A549 (cell line): ENCODE measurements around the gene NUFIP1. TPM values are rescaled to one million over a fixed set of nuclear protein-coding genes. Genes with fewer than 3 reads are reported as not detected.

Experiments used
- ATAC-seq, 2 experiments: fragments of 200-7000 bp in 1 of 2; fragments of >200 bp in 1 of 2; cut with Nextera tagmentation in 1 of 2; cut with Tn5 transposase in 1 of 2; 3 replicates each; pipeline versions ENCODE4 v1.8.0 to v1.9.1; 2018 to 2020; ENCODE audit warnings: mild to moderate bottlenecking in 1 of 2, moderate library complexity in 1 of 2
- CTCF ChIA-PET: fragments of 300-600 bp; sonication (Branson Sonifier 250); formaldehyde crosslinking; extraction: SDS; loops from one replicate; lab custom pipeline; 2021; ENCODE audit warnings: antibody characterized with exemption, inconsistent platforms; lab: Yijun Ruan, JAX
- POLR2A ChIA-PET: fragments of 350-600 bp; formaldehyde crosslinking; extraction: SDS; loops from one replicate; lab custom pipeline; 2021; ENCODE audit warnings: antibody characterized with exemption, inconsistent platforms; lab: Yijun Ruan, JAX
- DNase-seq, 2 experiments: peaks; one replicate each; pipeline versions ENCODE4 v3.0.0 to v3.0.0-alpha.2; 2011 to 2016; ENCODE audit warnings: low read depth in 1 of 2, low spot score in 1 of 2
- FAIRE-seq: peaks from 2 replicates; lab custom pipeline; 2011; peaks lifted over from hg19 to GRCh38; lab: Jason Lieb, UNC
- H3K27ac ChIP-seq, 2 experiments: fragments of >200 bp; sonication (Bioruptor Twin); formaldehyde crosslinking; 3 replicates each; pipeline ENCODE4 v1.5.1; 2016 to 2017
- H3K4me1 ChIP-seq: fragments of >200 bp; sonication (Bioruptor Twin); formaldehyde crosslinking; 3 replicates; pipeline ENCODE4 v1.6.1; 2016
- H3K4me2 ChIP-seq: fragments of >200 bp; sonication (Bioruptor Twin); formaldehyde crosslinking; 3 replicates; pipeline ENCODE4 v1.6.1; 2016
- H3K4me3 ChIP-seq: fragments of >200 bp; sonication (Bioruptor Twin); formaldehyde crosslinking; 3 replicates; pipeline ENCODE4 v1.5.1; 2016
- H3K9me3 ChIP-seq: fragments of >200 bp; sonication (Bioruptor Twin); formaldehyde crosslinking; 3 replicates; pipeline ENCODE4 v1.6.1; 2016
- CBX2 ChIP-seq: fragments of 200-600 bp; sonication (generic); IDR thresholded peaks from 2 replicates; pipeline ENCODE4 v1.6.1; 2016; ENCODE audit warnings: low read depth, mild to moderate bottlenecking, borderline replicate concordance
- CHD2 ChIP-seq: fragments of 150-350 bp; IDR thresholded peaks from 2 replicates; pipeline ENCODE4 v1.6.1; 2014; ENCODE audit warnings: low read length; ENCODE audit not compliant: partially characterized antibody
- CHD4 ChIP-seq: fragments of 200-600 bp; sonication (generic); IDR thresholded peaks from 2 replicates; pipeline ENCODE4 v1.6.1; 2016; ENCODE audit warnings: antibody characterized with exemption, mild to moderate bottlenecking, borderline replicate concordance
- E2F6 ChIP-seq: IDR thresholded peaks from 2 replicates; pipeline ENCODE4 v1.6.1; 2012; ENCODE audit warnings: low read depth, borderline replicate concordance
- ELK1 ChIP-seq: fragments of 150-350 bp; IDR thresholded peaks from 2 replicates; pipeline ENCODE4 v1.6.1; 2014; ENCODE audit warnings: low read depth, mild to moderate bottlenecking, low read length
- ESRRA ChIP-seq: fragments of 150-350 bp; IDR thresholded peaks from 2 replicates; pipeline ENCODE4 v1.6.1; 2014; ENCODE audit warnings: mild to moderate bottlenecking, low read length, borderline replicate concordance
- GATA3 ChIP-seq: IDR thresholded peaks from 2 replicates; pipeline ENCODE4 v1.6.1; 2012; ENCODE audit warnings: borderline replicate concordance
- HES2 ChIP-seq: fragments of >200 bp; sonication (Bioruptor Twin); formaldehyde crosslinking; IDR thresholded peaks from 2 replicates; pipeline ENCODE4 v1.6.1; 2016
- HMGXB4 ChIP-seq: fragments of 250-450 bp; sonication (Bioruptor Pico); IDR thresholded peaks from 2 replicates; pipeline ENCODE4 v1.5.0; 2021; ENCODE audit warnings: mild to moderate bottlenecking, moderate library complexity, borderline replicate concordance
- HOXA7 ChIP-seq: fragments of 250-450 bp; sonication (Bioruptor Pico); IDR thresholded peaks from 2 replicates; pipeline ENCODE4 v1.5.0; 2020; ENCODE audit warnings: mild to moderate bottlenecking, moderate library complexity
- HOXB13 ChIP-seq: fragments of 250-450 bp; sonication (Bioruptor Pico); IDR thresholded peaks from 2 replicates; pipeline ENCODE4 v1.5.0; 2020; ENCODE audit warnings: low read depth, mild to moderate bottlenecking, moderate library complexity
- HOXB5 ChIP-seq: fragments of 250-450 bp; sonication (Bioruptor Pico); IDR thresholded peaks from 2 replicates; pipeline ENCODE4 v1.5.0; 2020; ENCODE audit warnings: mild to moderate bottlenecking, moderate library complexity
- JUN ChIP-seq, 2 experiments: fragments of >200 bp; sonication (Bioruptor Twin); formaldehyde crosslinking; IDR thresholded peaks; 2 replicates in 1 of 2; 3 replicates in 1 of 2; pipeline ENCODE4 v1.6.1; 2016 to 2017
- KDM1A ChIP-seq: fragments of 200-600 bp; sonication (generic); IDR thresholded peaks from 2 replicates; pipeline ENCODE4 v1.6.1; 2016; ENCODE audit warnings: low read depth, mild to moderate bottlenecking
- KDM5A ChIP-seq: fragments of 200-600 bp; sonication (generic); IDR thresholded peaks from 2 replicates; pipeline ENCODE4 v1.6.1; 2016; ENCODE audit warnings: antibody characterized with exemption, mild to moderate bottlenecking
- MYC ChIP-seq: IDR thresholded peaks from 2 replicates; pipeline ENCODE4 v1.6.1; 2012; ENCODE audit warnings: mild to moderate bottlenecking, inconsistent platforms, low read length, improper control_type of control experiment, borderline replicate concordance
- NPAS2 ChIP-seq: fragments of 250-450 bp; sonication (Bioruptor Pico); IDR thresholded peaks from 2 replicates; pipeline ENCODE4 v1.8.0; 2022; ENCODE audit warnings: mild to moderate bottlenecking, moderate library complexity, borderline replicate concordance
- PHF8 ChIP-seq: fragments of 200-600 bp; sonication (generic); IDR thresholded peaks from 2 replicates; pipeline ENCODE4 v1.6.1; 2016; ENCODE audit warnings: low read depth, mild to moderate bottlenecking, antibody characterized with exemption, moderate library complexity, borderline replicate concordance
- RARB ChIP-seq: fragments of 250-450 bp; sonication (Bioruptor Pico); IDR thresholded peaks from 2 replicates; pipeline ENCODE4 v1.8.0; 2021; ENCODE audit warnings: mild to moderate bottlenecking, moderate library complexity
- RCOR1 ChIP-seq: fragments of 150-350 bp; IDR thresholded peaks from 2 replicates; pipeline ENCODE4 v1.6.1; 2014; ENCODE audit warnings: antibody characterized with exemption, low read length, low read depth
- REST ChIP-seq: fragments of 200-600 bp; sonication (generic); IDR thresholded peaks from 2 replicates; pipeline ENCODE4 v1.6.1; 2016; ENCODE audit warnings: antibody characterized with exemption, mild to moderate bottlenecking, moderate library complexity
- TP53 ChIP-seq: fragments of 250-450 bp; sonication (Bioruptor Pico); IDR thresholded peaks from 2 replicates; pipeline ENCODE4 v1.5.0; 2021; ENCODE audit warnings: mild to moderate bottlenecking, moderate library complexity
- ZFP36 ChIP-seq: fragments of 450-650 bp; IDR thresholded peaks from 2 replicates; pipeline ENCODE4 v1.6.1; 2014; ENCODE audit warnings: borderline replicate concordance; ENCODE audit not compliant: partially characterized antibody
- ZSCAN20 ChIP-seq: fragments of 250-450 bp; sonication (Bioruptor Pico); IDR thresholded peaks from 2 replicates; pipeline ENCODE4 v1.8.0; 2022; ENCODE audit warnings: mild to moderate bottlenecking, moderate library complexity
- WGBS: methylation state at CpG from one replicate; pipeline ENCODE4 v1.1.6; 2017; ENCODE audit errors: missing lambda C conversion rate; 5-methylcytosine and 5-hydroxymethylcytosine counted together
- polyA plus RNA-seq, 4 experiments: library from polyadenylated mRNA; depleted of rRNA in 3 of 4; stranded (reverse); fragments of >200 nt; fragmentation: RNase III in 1 of 4; extraction: RNeasy Plus Mini Kit Qiagen cat#74134 plus additional on column Dnase treatment in 1 of 4; gene quantifications; 2 replicates in 3 of 4; 3 replicates in 1 of 4; pipeline ENCODE4 v1.2.3, GENCODE V29; 2011 to 2017
- TF ChIP-seq, protein P1 (sequence below): fragments of 450-650 bp; IDR thresholded peaks from 2 replicates; pipeline ENCODE4 v1.6.1; 2014; ENCODE audit warnings: antibody characterized with exemption
- TF ChIP-seq, protein P2 (sequence below): fragments of >200 bp; sonication (Bioruptor Twin); formaldehyde crosslinking; IDR thresholded peaks from 3 replicates; pipeline ENCODE4 v1.6.1; 2016
- TF ChIP-seq, protein P3 (sequence below): IDR thresholded peaks from 2 replicates; pipeline ENCODE4 v1.6.1; 2012

The NUFIP1 gene
- polyA plus RNA-seq, 2 of the 4 experiments (the other 2 are of a cell fraction), result 3.7 to 6.3 TPM

DNA sequence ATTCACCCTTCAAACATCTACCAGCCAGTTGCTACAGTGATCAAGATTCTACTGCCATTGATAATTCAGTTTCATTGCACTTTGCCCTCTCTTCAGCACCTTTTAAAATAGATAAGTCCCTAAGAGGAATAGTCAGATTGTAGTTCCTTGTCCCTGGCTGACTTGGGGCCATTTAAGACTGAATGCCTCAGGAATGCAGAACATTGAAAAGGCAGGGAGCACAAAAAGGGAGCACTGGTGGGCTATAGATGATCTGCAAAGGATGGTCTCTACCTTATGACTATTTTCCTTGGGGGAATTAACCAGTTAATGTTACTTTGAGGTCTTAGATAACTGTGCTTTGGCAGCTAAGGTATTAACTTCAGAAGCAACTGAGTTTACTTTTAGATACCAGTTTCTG, 46.9 kb upstream of the NUFIP1 start:
- H3K27ac ChIP-seq, result no peak overlapping the region
- FAIRE-seq, result no peak
- ChIA-PET CTCF (interaction anchor here (1.8 to 4.0 kb wide), 2 partner anchors 11 to 245 kb away, joined by 3 to 17 read pairs; no protein-coding TSS in a partner anchor), POLR2A (no interaction called here)
- ATAC-seq, result no peak
- no peak for TF ChIP-seq ZSCAN20 (CRISPR knock-in tag)
- TF ChIP-seq, protein P1, sequence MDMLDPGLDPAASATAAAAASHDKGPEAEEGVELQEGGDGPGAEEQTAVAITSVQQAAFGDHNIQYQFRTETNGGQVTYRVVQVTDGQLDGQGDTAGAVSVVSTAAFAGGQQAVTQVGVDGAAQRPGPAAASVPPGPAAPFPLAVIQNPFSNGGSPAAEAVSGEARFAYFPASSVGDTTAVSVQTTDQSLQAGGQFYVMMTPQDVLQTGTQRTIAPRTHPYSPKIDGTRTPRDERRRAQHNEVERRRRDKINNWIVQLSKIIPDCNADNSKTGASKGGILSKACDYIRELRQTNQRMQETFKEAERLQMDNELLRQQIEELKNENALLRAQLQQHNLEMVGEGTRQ, result no peak
- TF ChIP-seq CBX2, result no peak
- TF ChIP-seq KDM5A, result no peak
- TF ChIP-seq TP53 (CRISPR knock-in tag), result no peak
- TF ChIP-seq, protein P2, sequence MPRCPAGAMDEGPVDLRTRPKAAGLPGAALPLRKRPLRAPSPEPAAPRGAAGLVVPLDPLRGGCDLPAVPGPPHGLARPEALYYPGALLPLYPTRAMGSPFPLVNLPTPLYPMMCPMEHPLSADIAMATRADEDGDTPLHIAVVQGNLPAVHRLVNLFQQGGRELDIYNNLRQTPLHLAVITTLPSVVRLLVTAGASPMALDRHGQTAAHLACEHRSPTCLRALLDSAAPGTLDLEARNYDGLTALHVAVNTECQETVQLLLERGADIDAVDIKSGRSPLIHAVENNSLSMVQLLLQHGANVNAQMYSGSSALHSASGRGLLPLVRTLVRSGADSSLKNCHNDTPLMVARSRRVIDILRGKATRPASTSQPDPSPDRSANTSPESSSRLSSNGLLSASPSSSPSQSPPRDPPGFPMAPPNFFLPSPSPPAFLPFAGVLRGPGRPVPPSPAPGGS, result no peak
- no peak for TF ChIP-seq REST
- TF ChIP-seq ELK1, result no peak
- no peak for TF ChIP-seq CHD4
- no peak for TF ChIP-seq HOXB5 (CRISPR knock-in tag)
- no peak for TF ChIP-seq HMGXB4 (CRISPR knock-in tag)
- TF ChIP-seq GATA3, result no peak
- TF ChIP-seq RARB, result no peak
- no peak for TF ChIP-seq JUN (IDR thresholded peaks at IDR 0.05)
- no peak for TF ChIP-seq CHD2
- TF ChIP-seq ZFP36, result no peak
- no peak for TF ChIP-seq HOXB13 (CRISPR knock-in tag)
- no peak overlapping the region for H3K4me3 ChIP-seq
- H3K4me1 ChIP-seq, result no peaks in the 10 kb centered on the region
- H3K9me3 ChIP-seq, result no peaks in the 10 kb centered on the region
- DNase-seq, result no peak
- no peak overlapping the region for H3K4me2 ChIP-seq

- ATAC-seq, result no peak
- WGBS, result 96% methylated on average over 2 of the region's 2 CpGs
- TF ChIP-seq HES2 (no peak), E2F6 (no peak), PHF8 (no peak), HOXA7 (CRISPR knock-in tag) (no peak), KDM1A (no peak), MYC (no peak), RCOR1 (no peak), NPAS2 (CRISPR knock-in tag) (no peak), ESRRA (no peak), KDM5A (no peak)
- TF ChIP-seq, protein P3, sequence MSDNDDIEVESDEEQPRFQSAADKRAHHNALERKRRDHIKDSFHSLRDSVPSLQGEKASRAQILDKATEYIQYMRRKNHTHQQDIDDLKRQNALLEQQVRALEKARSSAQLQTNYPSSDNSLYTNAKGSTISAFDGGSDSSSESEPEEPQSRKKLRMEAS, result no peak
- CTCF ChIA-PET, result interaction anchor here (2.6 kb wide), 1 partner anchor 12 kb away, joined by 12 read pairs; no protein-coding TSS in a partner anchor
- no peak for FAIRE-seq
- DNase-seq, result no peak
- Histone ChIP-seq H3K9me3 (no peaks in the 10 kb centered on the region), H3K4me2 (no peak overlapping the region), H3K4me1 (no peaks in the 10 kb centered on the region), H3K27ac (no peak overlapping the region), H3K4me3 (no peak overlapping the region)
- POLR2A ChIA-PET, result no interaction called here
Observed at GRCh38 chr13:45034342-45034741, 45.1 kb upstream of the NUFIP1 start.
